IMR-90 (cell line): ENCODE data around the gene COL9A2. TPM values are rescaled to one million over a fixed set of nuclear protein-coding genes. Genes with fewer than 3 reads are reported as not detected.

ENCODE experiments used
- ATAC-seq: fragments of 200-7000 bp; cut with Tn5 transposase; 2 replicates; pipeline ENCODE4 v1.9.1; 2020; ENCODE audit warnings: low read depth, mild to moderate bottlenecking, moderate library complexity
- BruUV-seq: library from RNA; stranded (reverse); fragments of 400-500 nt; replicated peaks from 2 replicates; lab custom pipeline; 2021; lab: Mats Ljungman, UMichigan
- CTCF ChIA-PET: fragments of 300-600 bp; formaldehyde crosslinking; extraction: SDS; loops from one replicate; lab custom pipeline; 2021; ENCODE audit warnings: antibody characterized with exemption; lab: Yijun Ruan, JAX
- POLR2A ChIA-PET: fragments of 300-600 bp; sonication (Branson Sonifier 250); formaldehyde crosslinking; loops from one replicate; lab custom pipeline; 2022; ENCODE audit warnings: antibody characterized with exemption; ENCODE audit not compliant: unreplicated experiment; lab: Charles Lee
- DNase-seq: peaks from one replicate; pipeline ENCODE4 v3.0.0; 2013
- H2AFZ ChIP-seq: replicated peaks from 2 replicates; pipeline ENCODE3; 2013; ENCODE audit warnings: low read length, mild to moderate bottlenecking; ENCODE audit not compliant: poor library complexity
- H2AK5ac ChIP-seq: 2 replicates; pipeline ENCODE4 v1.6.1; 2013; ENCODE audit warnings: low read depth, low read length, inconsistent platforms
- H2AK9ac ChIP-seq: replicated peaks from 2 replicates; pipeline ENCODE3; 2013; ENCODE audit warnings: mild to moderate bottlenecking, low read depth, low read length, moderate library complexity; ENCODE audit not compliant: poor library complexity
- H2BK120ac ChIP-seq: 2 replicates; pipeline ENCODE4 v1.6.1; 2013; ENCODE audit warnings: low read depth, low read length, inconsistent platforms
- H2BK15ac ChIP-seq: 3 replicates; pipeline ENCODE4 v1.6.1; 2013; ENCODE audit warnings: low read depth, low read length, inconsistent platforms
- H2BK20ac ChIP-seq: 2 replicates; pipeline ENCODE4 v1.6.1; 2013; ENCODE audit warnings: low read depth, mild to moderate bottlenecking, inconsistent platforms, low read length, moderate library complexity
- H2BK5ac ChIP-seq: 2 replicates; pipeline ENCODE4 v1.6.1; 2013; ENCODE audit warnings: mild to moderate bottlenecking, low read depth, low read length, inconsistent platforms; ENCODE audit not compliant: poor library complexity, severe bottlenecking
- H3K14ac ChIP-seq: replicated peaks from 2 replicates; pipeline ENCODE4 v1.6.1; 2013; ENCODE audit warnings: low read depth, low read length, inconsistent platforms
- H3K18ac ChIP-seq: 2 replicates; pipeline ENCODE4 v1.6.1; 2013; ENCODE audit warnings: low read depth, low read length, control low read depth
- H3K23ac ChIP-seq: 2 replicates; pipeline ENCODE4 v1.6.1; 2013; ENCODE audit warnings: low read depth, low read length, inconsistent platforms
- H3K27ac ChIP-seq: 2 replicates; pipeline ENCODE4 v1.5.1; 2013; ENCODE audit warnings: mild to moderate bottlenecking, control low read depth, low read length; ENCODE audit not compliant: insufficient read depth
- H3K27me3 ChIP-seq: 2 replicates; pipeline ENCODE4 v1.6.1; 2013; ENCODE audit warnings: low read length; ENCODE audit not compliant: control insufficient read depth, insufficient read depth
- H3K36me3 ChIP-seq: 2 replicates; pipeline ENCODE4 v1.6.1; 2013; ENCODE audit warnings: low read length, mixed read lengths; ENCODE audit not compliant: control insufficient read depth, insufficient read depth
- H3K4ac ChIP-seq: 2 replicates; pipeline ENCODE4 v1.6.1; 2013; ENCODE audit warnings: low read depth, low read length, inconsistent platforms
- H3K4me1 ChIP-seq: 2 replicates; pipeline ENCODE4 v1.6.1; 2013; ENCODE audit warnings: low read length, mixed read lengths; ENCODE audit not compliant: control insufficient read depth, insufficient read depth
- H3K4me2 ChIP-seq: 2 replicates; pipeline ENCODE4 v1.6.1; 2013; ENCODE audit warnings: low read depth, mild to moderate bottlenecking, control low read depth, low read length, moderate library complexity
- H3K4me3 ChIP-seq: 2 replicates; pipeline ENCODE4 v1.5.1; 2013; ENCODE audit warnings: low read depth, mild to moderate bottlenecking, control low read depth, low read length, moderate library complexity; ENCODE audit not compliant: insufficient read depth
- H3K56ac ChIP-seq: 2 replicates; pipeline ENCODE4 v1.6.1; 2013; ENCODE audit warnings: low read length, inconsistent platforms; ENCODE audit not compliant: insufficient read depth; ENCODE audit errors: extremely low read depth
- H3K79me1 ChIP-seq, 2 experiments: 2 replicates each; pipeline ENCODE4 v1.6.1; 2013; ENCODE audit warnings: low read length in 2 of 2, inconsistent platforms in 1 of 2, low read depth in 1 of 2
- H3K9ac ChIP-seq: 2 replicates; pipeline ENCODE4 v1.6.1; 2013; ENCODE audit warnings: low read depth, low read length, control low read depth
- H3K9me1 ChIP-seq: 2 replicates; pipeline ENCODE4 v1.6.1; 2013; ENCODE audit warnings: low read length, inconsistent platforms; ENCODE audit not compliant: insufficient read depth
- H3K9me3 ChIP-seq: 2 replicates; pipeline ENCODE4 v1.6.1; 2013; ENCODE audit warnings: low read length; ENCODE audit not compliant: control insufficient read depth, insufficient read depth
- H4K20me1 ChIP-seq: 2 replicates; pipeline ENCODE4 v1.6.1; 2013; ENCODE audit warnings: low read length, inconsistent platforms; ENCODE audit not compliant: insufficient read depth
- H4K5ac ChIP-seq: 2 replicates; pipeline ENCODE4 v1.6.1; 2013; ENCODE audit warnings: mild to moderate bottlenecking, low read depth, low read length, control low read depth
- H4K8ac ChIP-seq, 2 experiments: 2 replicates each; pipeline ENCODE4 v1.6.1; 2013; ENCODE audit warnings: low read depth in 2 of 2, low read length in 2 of 2, control low read depth in 1 of 2, inconsistent platforms in 1 of 2
- H4K91ac ChIP-seq: 2 replicates; pipeline ENCODE4 v1.6.1; 2013; ENCODE audit warnings: low read depth, low read length, inconsistent platforms; ENCODE audit not compliant: insufficient read depth
- BHLHE40 ChIP-seq: fragments of 150-350 bp; IDR thresholded peaks from 2 replicates; pipeline ENCODE4 v1.6.1; 2016; ENCODE audit warnings: mild to moderate bottlenecking, low read depth, low read length
- FOS ChIP-seq: fragments of 150-350 bp; IDR thresholded peaks from 2 replicates; pipeline ENCODE4 v1.6.1; 2016; ENCODE audit warnings: low read depth, low read length
- MAFK ChIP-seq: IDR thresholded peaks from 2 replicates; pipeline ENCODE4 v1.6.1; 2012; ENCODE audit warnings: low read depth, low read length, improper control_type of control experiment
- MXI1 ChIP-seq: IDR thresholded peaks from 2 replicates; pipeline ENCODE4 v1.6.1; 2012; ENCODE audit warnings: low read depth, mild to moderate bottlenecking, low read length, moderate library complexity, borderline replicate concordance
- SMC3 ChIP-seq: fragments of 150-350 bp; IDR thresholded peaks from 2 replicates; pipeline ENCODE4 v1.6.1; 2016; ENCODE audit warnings: low read depth, mild to moderate bottlenecking, antibody characterized with exemption, low read length, moderate library complexity
- USF2 ChIP-seq: fragments of 150-350 bp; IDR thresholded peaks from 2 replicates; pipeline ENCODE4 v1.6.1; 2017; ENCODE audit warnings: mild to moderate bottlenecking, antibody characterized with exemption, low read length, low read depth
- WGBS, 2 experiments: methylation state at CpG; one replicate each; pipeline versions ENCODE4 v1.1.5 to v1.1.7; 2013; ENCODE audit warnings: missing lambda C conversion rate in 2 of 2; ENCODE audit not compliant: insufficient read length in 1 of 2; ENCODE audit errors: extremely low coverage in 2 of 2; 5-methylcytosine and 5-hydroxymethylcytosine counted together
- dilution Hi-C: fragments of 300-500 bp; cut with HindIII; formaldehyde crosslinking; loops from one replicate; pipeline ENCODE4 v1.14.3; 2018; ENCODE audit warnings: low sequenced_read_pairs; ENCODE audit not compliant: unreplicated experiment
- in situ Hi-C: fragments of 300-500 bp; cut with MboI; formaldehyde crosslinking; loops from 3 replicates; pipeline ENCODE4 v1.14.3; 2019; ENCODE audit warnings: low sequenced_read_pairs, inconsistent platforms, mixed read lengths
- intact Hi-C: fragments of 100-400 bp; cut with micrococcal nuclease; formaldehyde crosslinking; loops from 2 replicates; pipeline ENCODE4 v1.10.0; 2022
- polyA plus RNA-seq, 3 experiments: library from polyadenylated mRNA; depleted of rRNA; stranded (reverse); fragments of >200 nt; gene quantifications; 2 replicates each; pipeline ENCODE4 v1.2.3, GENCODE V29; 2012; ENCODE audit warnings: low replicate concordance in 1 of 3
- total RNA-seq: library from RNA; depleted of rRNA; stranded (reverse); fragments of >200 nt; gene quantifications from 2 replicates; pipeline ENCODE4 v1.2.3, GENCODE V29; 2012

Gene COL9A2
- total and polyA plus RNA-seq, 2 of the 4 experiments (the other 2 are of a cell fraction) = 0.90 to 1.6 TPM

- Histone ChIP-seq H2AK5ac (no peak overlapping the region), H3K4me1 (no peaks in the 10 kb centered on the region), H3K27ac (no peak overlapping the region), H2BK20ac (no peak overlapping the region), H3K14ac (no peak overlapping the region), H2AFZ (no peak overlapping the region), H3K56ac (no peak overlapping the region), H3K4me2 (no peak overlapping the region), H3K79me1 (peaks cover 19 to 37% of the 10 kb centered on the region in 2 experiments), H2BK15ac (no peak overlapping the region), H2BK120ac (no peak overlapping the region), H4K91ac (no peak overlapping the region), H3K27me3 (no peaks in the 10 kb centered on the region), H2AK9ac (no peak overlapping the region), H3K18ac (no peak overlapping the region), H3K9ac (no peak overlapping the region), H3K9me3 (no peaks in the 10 kb centered on the region), H4K8ac (no peak overlapping the region), H4K20me1 (peaks cover 10% of the 10 kb centered on the region; the same call in 1 of the 2 replicates), H3K9me1 (peaks cover 2% of the 10 kb centered on the region; the same call in 1 of the 2 replicates), H3K23ac (no peak overlapping the region; the same call in 1 of the 2 replicates), H4K5ac (no peak overlapping the region), H2BK5ac (no peak overlapping the region), H3K4ac (no peak overlapping the region), H3K4me3 (no peak overlapping the region), H3K36me3 (peaks cover 20% of the 10 kb centered on the region)
- BruUV-seq = no TSS peak
- 93% methylated on average over 3 of the region's 3 CpGs; no CpG with 5 or more reads in 1 of the 2 experiments for WGBS, 2 experiments
- ChIA-PET CTCF (no interaction called here), POLR2A (no interaction called here)
- dilution Hi-C loops = no loop called here
- DNase-seq = no peak
- TF ChIP-seq MAFK = no peak
- TF ChIP-seq SMC3 = no peak
- no peak for TF ChIP-seq FOS
- no peak for TF ChIP-seq BHLHE40
- TF ChIP-seq USF2 = no peak
- TF ChIP-seq MXI1 = no peak
- intact Hi-C loops = no loop called here
- in situ Hi-C loops = no loop called here
- no peak for ATAC-seq
Observed at GRCh38 chr1:40276122-40276521, 41.0 kb downstream of the COL9A2 start.
